ENCODE results near the gene ACACB.

ACACB gene

GRCh38 chr12:109185441-109185840 is 69.1 kb downstream of the ACACB start:
- peaks cover 1% of the 10 kb centered on the region for H3K36me3 Mint-ChIP-seq
- H3K27me3 Mint-ChIP-seq: no peaks in the 10 kb centered on the region
- DNase-seq: no peak
- CTCF ChIA-PET: no interaction called here
- H3K27ac Mint-ChIP-seq: no peak overlapping the region
- H3K4me1 Mint-ChIP-seq: no peaks in the 10 kb centered on the region
- no peak overlapping the region for H3K4me3 Mint-ChIP-seq
- H3K9me3 Mint-ChIP-seq: no peaks in the 10 kb centered on the region

GRCh38 chr12:109186993-109187653 is 70.7 kb downstream of the ACACB start:
- Mint-ChIP-seq H3K4me3 (no peak overlapping the region), H3K36me3 (peaks cover 1% of the 10 kb centered on the region), H3K27ac (no peak overlapping the region), H3K9me3 (no peaks in the 10 kb centered on the region), H3K27me3 (no peaks in the 10 kb centered on the region), H3K4me1 (no peaks in the 10 kb centered on the region)
- CTCF ChIA-PET: no interaction called here
- no peak for DNase-seq

GRCh38 chr12:109188108-109188712 is 71.8 kb downstream of the ACACB start:
- Mint-ChIP-seq H3K27ac (no peak overlapping the region), H3K27me3 (no peaks in the 10 kb centered on the region), H3K9me3 (no peaks in the 10 kb centered on the region), H3K36me3 (peaks cover 1% of the 10 kb centered on the region), H3K4me1 (no peaks in the 10 kb centered on the region), H3K4me3 (no peak overlapping the region)
- CTCF ChIA-PET: no interaction called here
- DNase-seq: no peak

- H3K9me3 Mint-ChIP-seq: no peaks in the 10 kb centered on the region
- H3K27me3 Mint-ChIP-seq: no peaks in the 10 kb centered on the region
- DNase-seq: no peak
- no peak overlapping the region for H3K4me3 Mint-ChIP-seq
- H3K36me3 Mint-ChIP-seq: peaks cover 1% of the 10 kb centered on the region
- no peak overlapping the region for H3K27ac Mint-ChIP-seq
- H3K4me1 Mint-ChIP-seq: no peaks in the 10 kb centered on the region
- CTCF ChIA-PET: no interaction called here
These were observed 72.9 kb downstream of the ACACB start for GRCh38 chr12:109189291-109189690.

- Mint-ChIP-seq H3K27ac (no peak overlapping the region), H3K27me3 (no peaks in the 10 kb centered on the region), H3K4me3 (no peak overlapping the region), H3K9me3 (peaks cover 6% of the 10 kb centered on the region), H3K4me1 (no peaks in the 10 kb centered on the region), H3K36me3 (peaks cover 10% of the 10 kb centered on the region)
- CTCF ChIA-PET: interaction anchor here (0.7 kb wide), 1 partner anchor 18 kb away, joined by 4 read pairs; no protein-coding TSS in a partner anchor
- DNase-seq: no peak
These were observed 75.3 kb downstream of the ACACB start for GRCh38 chr12:109191621-109192250.

- DNase-seq: no peak
- Mint-ChIP-seq H3K27ac (no peak overlapping the region), H3K36me3 (peaks cover 10% of the 10 kb centered on the region), H3K4me3 (no peak overlapping the region), H3K27me3 (no peaks in the 10 kb centered on the region), H3K9me3 (peaks cover 6% of the 10 kb centered on the region), H3K4me1 (no peaks in the 10 kb centered on the region)
- CTCF ChIA-PET: no interaction called here
These were observed 76.0 kb downstream of the ACACB start for GRCh38 chr12:109192358-109192757.

GRCh38 chr12:109193896-109194295 is 77.5 kb downstream of the ACACB start:
- DNase-seq: no peak
- no peak overlapping the region for H3K27ac Mint-ChIP-seq
- no peak overlapping the region for H3K4me3 Mint-ChIP-seq
- peaks cover 10% of the 10 kb centered on the region for H3K36me3 Mint-ChIP-seq
- no peaks in the 10 kb centered on the region for H3K4me1 Mint-ChIP-seq
- H3K9me3 Mint-ChIP-seq: peaks cover 6% of the 10 kb centered on the region
- H3K27me3 Mint-ChIP-seq: no peaks in the 10 kb centered on the region
- CTCF ChIA-PET: no interaction called here

GRCh38 chr12:109196332-109196731 is 79.9 kb downstream of the ACACB start:
- CTCF ChIA-PET: interaction anchor here (1.1 kb wide), 1 partner anchor 85 kb away, joined by 4 read pairs; no protein-coding TSS in a partner anchor

GRCh38 chr12:109197327-109197726 is 80.9 kb downstream of the ACACB start:
- no peak for DNase-seq
- CTCF ChIA-PET: no interaction called here
- Mint-ChIP-seq H3K9me3 (peaks cover 6% of the 10 kb centered on the region), H3K4me3 (no peak overlapping the region), H3K36me3 (peaks cover 9% of the 10 kb centered on the region), H3K27me3 (no peaks in the 10 kb centered on the region), H3K27ac (no peak overlapping the region), H3K4me1 (no peaks in the 10 kb centered on the region)

More at GRCh38 chr12:109196332-109196731, 79.9 kb downstream of the ACACB start:
- DNase-seq: no peak
- H3K4me1 Mint-ChIP-seq: no peaks in the 10 kb centered on the region
- H3K9me3 Mint-ChIP-seq: peaks cover 6% of the 10 kb centered on the region
- peaks cover 9% of the 10 kb centered on the region for H3K36me3 Mint-ChIP-seq
- H3K4me3 Mint-ChIP-seq: no peak overlapping the region
- H3K27me3 Mint-ChIP-seq: no peaks in the 10 kb centered on the region
- no peak overlapping the region for H3K27ac Mint-ChIP-seq

- Mint-ChIP-seq H3K4me3 (no peak overlapping the region), H3K36me3 (peaks cover 12% of the 10 kb centered on the region), H3K27me3 (no peaks in the 10 kb centered on the region), H3K4me1 (no peaks in the 10 kb centered on the region), H3K9me3 (peaks cover 6% of the 10 kb centered on the region), H3K27ac (no peak overlapping the region)
- no peak for DNase-seq
- CTCF ChIA-PET: no interaction called here
These were observed 82.9 kb downstream of the ACACB start for GRCh38 chr12:109199324-109199723.

- CTCF ChIA-PET: no interaction called here
- no peaks in the 10 kb centered on the region for H3K27me3 Mint-ChIP-seq
- H3K4me3 Mint-ChIP-seq: no peak overlapping the region
- no peaks in the 10 kb centered on the region for H3K4me1 Mint-ChIP-seq
- no peak overlapping the region for H3K27ac Mint-ChIP-seq
- peaks cover 7% of the 10 kb centered on the region for H3K36me3 Mint-ChIP-seq
- peaks cover 5% of the 10 kb centered on the region for H3K9me3 Mint-ChIP-seq
- DNase-seq: no peak
These were observed 84.6 kb downstream of the ACACB start for GRCh38 chr12:109200825-109201495.

- no peak overlapping the region for H3K4me3 Mint-ChIP-seq
- CTCF ChIA-PET: no interaction called here
- H3K9me3 Mint-ChIP-seq: no peaks in the 10 kb centered on the region
- H3K27ac Mint-ChIP-seq: no peak overlapping the region
- H3K4me1 Mint-ChIP-seq: no peaks in the 10 kb centered on the region
- DNase-seq: no peak
- peaks cover 3% of the 10 kb centered on the region for H3K36me3 Mint-ChIP-seq
- H3K27me3 Mint-ChIP-seq: no peaks in the 10 kb centered on the region
These were observed 85.1 kb downstream of the ACACB start for GRCh38 chr12:109201496-109201885.

GRCh38 chr12:109202770-109203169 is 86.4 kb downstream of the ACACB start:
- CTCF ChIA-PET: no interaction called here
- H3K27ac Mint-ChIP-seq: no peak overlapping the region

GRCh38 chr12:109203480-109203879 is 87.1 kb downstream of the ACACB start:
- Mint-ChIP-seq H3K27me3 (no peaks in the 10 kb centered on the region), H3K4me1 (no peaks in the 10 kb centered on the region), H3K27ac (no peak overlapping the region), H3K36me3 (peaks cover 3% of the 10 kb centered on the region), H3K9me3 (no peaks in the 10 kb centered on the region), H3K4me3 (no peak overlapping the region)
- CTCF ChIA-PET: no interaction called here
- no peak for DNase-seq

More at GRCh38 chr12:109202770-109203169, 86.4 kb downstream of the ACACB start:
- Mint-ChIP-seq H3K9me3 (no peaks in the 10 kb centered on the region), H3K36me3 (peaks cover 3% of the 10 kb centered on the region), H3K4me3 (no peak overlapping the region), H3K27me3 (no peaks in the 10 kb centered on the region), H3K4me1 (no peaks in the 10 kb centered on the region)
- no peak for DNase-seq

Data from activated naive CD4-positive, alpha-beta T cell treated with anti-CD3 and anti-CD28 coated beads, Interleukin-2, amount 10 ng/mL, durations not matched to agents 7 days and 5 days (primary cell).